Fibroblast of skin of back (primary cell): ENCODE results near the gene FASTK.
A peak's percentile ranks its signal among the peaks of the same experiment; 100 is the strongest.

Experiments used
- DNase-seq: peaks from one replicate; pipeline ENCODE4 v3.0.0-alpha.2; 2013

FASTK gene

GRCh38 chr7:151117565-151117964, 37.0 kb upstream of the FASTK start:
- no peak for DNase-seq

DNA sequence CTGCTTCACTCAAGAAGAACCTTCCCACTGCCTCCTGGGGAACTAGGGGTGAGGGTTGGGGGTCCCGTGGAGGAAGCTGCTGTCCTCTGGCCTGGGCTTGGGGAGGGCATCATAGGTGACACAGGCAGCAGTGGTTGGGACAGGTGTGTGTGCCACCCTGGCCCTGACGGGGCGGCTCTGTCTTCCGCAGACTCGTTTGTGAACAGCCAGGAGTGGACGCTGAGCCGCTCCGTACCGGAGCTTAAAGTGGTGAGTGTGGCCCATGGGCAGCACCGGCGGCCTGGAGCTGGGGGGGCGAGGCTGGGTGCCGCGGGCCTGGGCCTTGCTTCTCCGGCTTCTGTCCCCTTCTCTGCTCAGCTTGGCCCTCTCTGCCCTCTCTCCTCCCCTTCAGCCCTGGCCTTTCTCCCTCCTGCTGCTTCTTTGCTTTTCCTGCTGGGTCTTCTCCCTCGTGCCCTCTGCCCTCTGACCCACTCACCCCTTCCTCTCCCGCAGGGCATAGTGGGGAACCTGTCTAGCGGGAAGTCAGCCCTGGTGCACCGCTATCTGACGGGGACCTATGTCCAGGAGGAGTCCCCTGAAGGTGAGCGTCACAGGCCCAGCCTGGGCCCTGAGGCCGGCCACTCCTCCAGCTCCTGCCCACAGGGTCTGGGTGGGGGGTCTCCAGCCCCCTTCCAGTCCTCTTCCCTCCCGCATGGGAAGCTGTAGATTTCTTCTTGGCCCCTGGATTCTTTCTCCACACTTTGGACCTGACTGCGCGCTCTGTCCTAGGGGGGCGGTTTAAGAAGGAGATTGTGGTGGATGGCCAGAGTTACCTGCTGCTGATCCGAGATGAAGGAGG, 36.2 kb upstream of the FASTK start:
- no peak for DNase-seq

- DNase-seq = no peak
These were observed 35.3 kb upstream of the FASTK start for GRCh38 chr7:151115836-151116418.

GRCh38 chr7:151115121-151115835, 34.7 kb upstream of the FASTK start:
- DNase-seq = peak; percentile 41

DNA sequence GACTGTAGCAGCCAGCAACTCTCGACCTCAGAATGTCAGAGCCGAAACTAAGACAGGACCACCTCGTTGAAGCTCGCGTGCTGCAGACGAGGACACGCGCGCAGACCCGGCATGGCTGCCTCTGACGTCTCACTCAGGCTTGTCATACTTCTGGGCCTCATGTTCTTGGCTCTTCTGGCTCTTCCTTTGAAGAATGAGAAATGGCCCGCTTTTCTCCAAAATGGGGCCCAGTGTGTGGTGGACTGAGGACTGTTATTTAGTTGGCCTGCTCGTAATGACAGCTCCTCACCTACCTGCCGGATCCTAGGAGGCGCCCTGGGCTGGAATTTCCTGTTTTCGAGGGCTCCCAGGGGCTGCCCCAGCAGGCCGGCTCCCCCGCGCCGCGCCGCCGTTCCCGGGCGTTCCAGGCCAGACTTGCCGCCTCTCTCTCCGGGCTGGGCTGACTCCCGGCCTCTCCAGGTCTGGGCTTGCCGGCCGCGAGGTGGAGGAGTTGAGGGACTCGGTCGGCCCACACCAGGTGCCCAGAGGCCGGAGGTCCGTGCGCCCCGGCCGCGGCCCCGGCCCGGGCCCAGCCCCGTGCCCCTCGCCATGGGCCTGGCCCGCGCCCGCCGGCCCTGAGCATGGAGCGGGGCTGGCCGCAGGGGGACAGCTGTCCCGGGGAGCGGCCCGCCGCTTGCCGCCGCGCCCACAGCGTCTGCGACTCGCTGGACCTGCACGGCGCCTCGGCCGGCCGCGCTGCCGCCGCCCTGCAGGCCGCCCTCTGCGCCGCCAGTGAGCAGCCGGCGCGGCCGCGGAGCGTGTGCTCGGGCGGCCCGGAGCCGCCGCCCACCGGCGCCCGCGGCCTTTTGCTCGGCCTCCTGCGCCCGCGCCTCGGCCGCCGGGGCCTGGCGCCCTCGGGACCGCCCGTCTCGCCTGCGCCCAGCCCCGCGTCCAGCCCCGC, 33.8 kb upstream of the FASTK start:
- DNase-seq = peak; percentile 20

GRCh38 chr7:151113344-151114150, 32.9 kb upstream of the FASTK start:
- peak; percentile 94 for DNase-seq

DNA sequence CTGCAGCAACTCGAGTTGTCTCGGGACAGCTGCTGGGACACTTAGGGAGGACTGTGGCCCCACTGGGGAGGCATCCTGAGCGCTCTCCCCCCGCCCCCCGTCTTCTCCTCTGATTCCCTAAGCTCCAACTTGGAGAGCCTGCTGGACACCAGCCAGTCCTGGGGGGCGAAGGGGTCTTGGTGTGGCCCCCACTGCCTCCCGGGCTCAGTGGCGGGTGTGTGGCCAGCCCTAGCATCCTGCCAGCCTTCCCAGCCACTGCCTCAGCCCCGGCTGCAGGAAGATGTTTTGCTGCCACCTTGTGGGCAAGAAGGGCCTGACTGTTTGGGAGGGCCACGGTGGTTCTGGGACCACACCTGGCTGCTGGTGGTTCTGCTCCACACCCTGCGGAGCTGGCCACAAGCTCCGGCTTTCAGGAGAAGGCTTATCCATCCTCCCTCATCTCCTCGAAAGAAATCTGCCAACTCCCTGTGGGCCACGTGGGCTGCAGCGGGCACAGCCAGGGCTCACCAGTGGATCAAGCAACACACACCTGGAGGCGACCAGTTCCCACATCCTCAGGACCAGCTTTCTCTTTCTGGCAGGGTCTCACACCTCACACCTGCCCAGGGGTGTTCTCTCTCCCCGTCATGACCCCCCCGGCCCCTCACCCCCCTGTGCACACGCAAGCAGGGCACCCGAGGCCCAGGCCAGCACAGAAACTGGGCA, 30.5 kb upstream of the FASTK start:
- DNase-seq = peak; percentile 69

DNA sequence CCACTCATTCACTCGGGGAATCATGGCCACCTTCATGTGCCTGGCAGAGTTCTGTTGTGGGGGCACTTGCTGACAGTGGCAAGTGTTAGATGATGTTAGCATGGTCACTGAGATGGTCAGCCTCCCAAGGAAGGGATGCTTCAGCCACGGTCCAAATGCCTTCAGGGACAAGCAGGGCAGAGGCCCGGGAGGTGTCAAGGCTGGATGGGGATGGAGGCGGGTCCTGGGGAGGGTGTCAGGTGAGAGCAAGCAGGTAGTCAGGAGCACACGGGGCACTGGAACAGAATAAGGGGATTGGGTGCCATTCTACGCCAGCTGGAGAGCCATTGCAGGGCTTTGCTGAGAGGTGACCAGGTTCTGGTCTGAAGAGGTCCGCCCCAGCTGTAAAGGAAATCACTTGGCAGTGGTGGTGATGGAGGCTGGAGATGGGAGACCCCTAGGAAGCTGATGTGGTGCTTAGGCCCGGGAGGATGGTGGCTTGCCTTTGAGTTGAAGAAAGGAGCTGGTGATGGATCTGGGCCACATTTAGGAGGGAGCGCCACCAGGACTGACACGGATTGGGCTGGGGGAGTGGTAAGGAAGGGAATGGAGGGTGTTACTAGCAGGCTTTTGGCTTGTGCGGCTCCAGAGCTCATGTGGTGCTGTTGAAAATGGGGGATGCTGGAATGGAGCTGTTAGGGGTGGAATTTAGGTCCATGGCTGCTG, 29.8 kb upstream of the FASTK start:
- no peak for DNase-seq

GRCh38 chr7:151109094-151110048, 28.8 kb upstream of the FASTK start:
- peak; percentile 68 for DNase-seq

GRCh38 chr7:151107882-151108281, 27.3 kb upstream of the FASTK start:
- no peak for DNase-seq

DNA sequence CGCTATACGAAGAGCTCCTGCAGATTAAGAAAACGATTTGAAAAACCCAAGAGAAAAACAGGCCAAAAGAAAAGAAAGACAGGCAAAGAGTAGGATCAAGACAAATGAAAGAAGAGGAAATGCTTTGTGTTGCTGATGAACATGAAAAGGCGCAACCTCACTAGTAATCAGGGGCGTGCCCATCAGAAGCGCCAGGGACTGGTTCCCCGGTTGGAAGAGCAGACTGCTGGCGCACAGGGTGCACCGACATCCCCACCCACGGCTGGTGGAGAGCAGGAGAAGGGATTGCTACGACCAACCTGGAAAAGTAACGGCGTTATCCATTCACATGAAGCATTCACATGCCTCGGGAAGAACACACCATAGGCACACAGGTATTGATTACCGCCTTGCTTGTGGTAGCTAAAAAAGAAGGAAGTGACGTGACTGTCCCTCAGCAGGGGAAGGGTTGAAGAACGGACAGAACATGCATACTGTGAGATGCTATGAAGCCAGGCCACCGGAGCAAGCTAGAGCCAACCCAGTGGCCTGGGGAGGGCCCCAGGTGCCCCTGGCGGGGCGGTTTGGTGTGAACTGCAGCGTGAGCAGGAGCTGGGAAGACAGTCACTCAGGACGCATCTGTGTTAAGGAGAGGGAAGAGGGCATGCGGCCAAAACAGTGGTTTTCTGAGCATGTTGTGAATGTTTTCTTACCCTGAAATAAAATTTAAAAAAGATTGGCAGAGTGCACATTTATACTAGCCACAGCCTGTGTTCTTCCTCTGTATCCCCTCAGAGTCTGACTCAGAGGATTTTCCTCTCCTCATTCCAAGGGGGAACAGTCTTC, 24.0 kb upstream of the FASTK start:
- peak; percentile 94 for DNase-seq

DNA sequence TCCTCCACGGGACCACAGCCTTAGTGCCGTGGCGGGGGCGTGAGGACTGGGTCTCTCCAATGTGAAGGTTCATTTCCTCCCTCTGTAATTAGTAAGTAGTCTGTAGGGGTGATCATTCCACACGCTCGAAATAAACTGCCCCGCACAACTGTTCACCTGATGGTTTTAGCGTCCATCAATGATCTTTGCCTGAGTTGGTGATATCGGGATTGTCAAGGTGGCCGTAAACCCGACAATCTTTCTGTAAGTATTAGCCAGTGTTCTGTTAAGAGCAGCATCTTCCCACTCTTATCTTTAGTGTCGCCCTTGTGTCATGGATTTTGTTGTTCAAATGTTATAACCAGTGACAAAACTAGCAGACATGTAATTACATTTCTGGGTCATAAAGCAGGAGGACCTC, 23.4 kb upstream of the FASTK start:
- DNase-seq = no peak

- no peak for DNase-seq
These were observed 22.4 kb upstream of the FASTK start for GRCh38 chr7:151102991-151103390.

DNA sequence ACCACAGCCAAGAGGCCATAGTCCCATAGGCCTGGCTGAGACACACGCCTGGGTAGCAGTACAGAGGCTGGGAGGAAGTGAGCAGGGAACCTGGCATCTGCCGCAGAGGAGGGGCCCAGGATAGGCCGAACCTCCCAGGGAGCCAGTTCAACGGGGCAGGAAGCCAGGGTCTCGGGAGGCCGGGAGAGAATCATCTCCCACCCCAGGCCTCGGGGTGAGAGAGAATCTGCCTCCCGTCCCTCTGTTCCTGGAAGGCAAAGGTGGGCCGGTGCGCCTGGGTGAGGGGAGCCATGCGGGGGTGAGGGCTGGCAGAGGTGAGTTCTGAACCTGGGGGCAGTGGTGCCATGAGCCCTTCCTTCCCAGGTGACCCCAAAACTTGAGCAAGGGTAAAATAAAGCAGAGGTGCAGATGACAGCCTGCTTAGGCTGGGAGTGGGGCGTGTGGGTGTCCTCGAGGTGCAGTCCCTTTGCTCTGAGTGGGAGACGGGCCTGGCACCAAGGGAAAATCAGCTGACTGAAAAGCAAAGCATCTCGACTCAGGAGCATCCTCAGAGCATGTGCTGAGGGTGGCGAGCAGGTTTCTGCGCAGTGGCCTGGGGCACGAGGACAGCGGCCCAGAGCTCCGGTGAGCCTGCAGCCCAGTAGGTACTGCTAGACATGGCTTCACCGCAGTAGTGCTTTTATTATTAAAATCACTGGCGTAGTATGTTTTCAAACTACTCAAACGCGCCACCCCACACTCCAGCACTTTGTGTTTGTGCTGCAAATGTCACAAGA, 21.2 kb upstream of the FASTK start:
- DNase-seq = no peak

DNA sequence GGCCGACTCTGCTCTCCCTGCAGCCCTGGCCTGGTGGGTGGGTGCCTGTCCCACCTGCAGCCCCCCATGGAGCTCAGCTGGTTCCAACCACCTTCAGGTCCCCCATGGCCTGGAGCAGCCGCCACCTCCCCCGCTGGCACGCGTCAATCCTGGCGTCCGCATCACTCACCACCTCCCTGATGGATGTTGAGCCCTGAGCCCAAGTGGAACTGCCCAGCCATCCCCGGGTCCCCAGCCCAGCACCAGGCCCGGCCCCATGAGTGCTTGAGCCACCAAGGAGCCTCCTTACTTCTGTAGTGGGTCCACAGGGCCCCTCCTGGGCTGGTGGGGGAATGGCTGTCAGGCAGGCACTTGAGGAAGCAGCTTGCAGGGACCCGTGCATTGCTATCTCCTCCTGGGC, 20.3 kb upstream of the FASTK start:
- DNase-seq = no peak

- DNase-seq = no peak
These were observed 19.0 kb upstream of the FASTK start for GRCh38 chr7:151099486-151100211.
